HG03457 (cell line): ENCODE data around the gene YPEL3.
A peak's percentile ranks its signal among the peaks of the same experiment; 100 is the strongest.

Experiments used
- ATAC-seq: cut with Tn5 transposase; IDR thresholded peaks from one replicate; pipeline ENCODE4 v1.9.1; 2021; ENCODE audit warnings: moderate number of reproducible peaks; ENCODE audit not compliant: unreplicated experiment

Gene YPEL3

GRCh38 chr16:30070490-30070889 lies 25.5 kb downstream of the YPEL3 start:
- ATAC-seq, result no peak

GRCh38 chr16:30069611-30070462 lies 26.2 kb downstream of the YPEL3 start:
- ATAC-seq, result no peak

- ATAC-seq, result no peak
Measured at GRCh38 chr16:30068750-30069610, 27.0 kb downstream of the YPEL3 start.

- ATAC-seq, result no peak
Measured at GRCh38 chr16:30068333-30068732, 27.7 kb downstream of the YPEL3 start.

- ATAC-seq, result no peak
Measured at GRCh38 chr16:30067584-30067916, 28.5 kb downstream of the YPEL3 start.

GRCh38 chr16:30066761-30067583 lies 29.0 kb downstream of the YPEL3 start:
- no peak for ATAC-seq

- no peak for ATAC-seq
Measured at GRCh38 chr16:30065943-30066760, 29.9 kb downstream of the YPEL3 start.

GRCh38 chr16:30065102-30065942 lies 30.7 kb downstream of the YPEL3 start, which contains the start of gene ALDOA:
Gene ALDOA, plus strand, starts transcription at chr16:30065760. Its CDS starts 1,138 bp downstream, at chr16:30066898.
- peak; percentile 72 for ATAC-seq

GRCh38 chr16:30064729-30065101 lies 31.3 kb downstream of the YPEL3 start:
- no peak for ATAC-seq

- ATAC-seq, result no peak
Measured at GRCh38 chr16:30063893-30064728, 31.9 kb downstream of the YPEL3 start.

GRCh38 chr16:30063278-30063892 lies 32.6 kb downstream of the YPEL3 start:
- ATAC-seq, result no peak

- no peak for ATAC-seq
Measured at GRCh38 chr16:30060836-30061554, 35.0 kb downstream of the YPEL3 start.

- ATAC-seq, result no peak
Measured at GRCh38 chr16:30060346-30060745, 35.7 kb downstream of the YPEL3 start.

GRCh38 chr16:30054959-30055553 lies 41.0 kb downstream of the YPEL3 start:
- no peak for ATAC-seq

- ATAC-seq, result no peak
Measured at GRCh38 chr16:30054451-30054850, 41.6 kb downstream of the YPEL3 start.

GRCh38 chr16:30053376-30054015 lies 42.5 kb downstream of the YPEL3 start:
- ATAC-seq, result no peak
